ENCODE data around the gene SIGLEC11.

Gene SIGLEC11

GRCh38 chr19:49924004-49924880 is 36.7 kb downstream of the SIGLEC11 start:
- TF ChIP-seq, protein P1, sequence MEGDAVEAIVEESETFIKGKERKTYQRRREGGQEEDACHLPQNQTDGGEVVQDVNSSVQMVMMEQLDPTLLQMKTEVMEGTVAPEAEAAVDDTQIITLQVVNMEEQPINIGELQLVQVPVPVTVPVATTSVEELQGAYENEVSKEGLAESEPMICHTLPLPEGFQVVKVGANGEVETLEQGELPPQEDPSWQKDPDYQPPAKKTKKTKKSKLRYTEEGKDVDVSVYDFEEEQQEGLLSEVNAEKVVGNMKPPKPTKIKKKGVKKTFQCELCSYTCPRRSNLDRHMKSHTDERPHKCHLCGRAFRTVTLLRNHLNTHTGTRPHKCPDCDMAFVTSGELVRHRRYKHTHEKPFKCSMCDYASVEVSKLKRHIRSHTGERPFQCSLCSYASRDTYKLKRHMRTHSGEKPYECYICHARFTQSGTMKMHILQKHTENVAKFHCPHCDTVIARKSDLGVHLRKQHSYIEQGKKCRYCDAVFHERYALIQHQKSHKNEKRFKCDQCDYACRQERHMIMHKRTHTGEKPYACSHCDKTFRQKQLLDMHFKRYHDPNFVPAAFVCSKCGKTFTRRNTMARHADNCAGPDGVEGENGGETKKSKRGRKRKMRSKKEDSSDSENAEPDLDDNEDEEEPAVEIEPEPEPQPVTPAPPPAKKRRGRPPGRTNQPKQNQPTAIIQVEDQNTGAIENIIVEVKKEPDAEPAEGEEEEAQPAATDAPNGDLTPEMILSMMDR (IDR thresholded peaks at IDR 0.05; ENCODE audit: low read depth, low read length) = no peak
- no peak overlapping the region for H3K4me3 ChIP-seq (ENCODE audit: low read depth, low read length)
- H3K27me3 ChIP-seq (ENCODE audit: insufficient read depth, low read depth, severe bottlenecking) = no peaks in the 10 kb centered on the region
- no peaks in the 10 kb centered on the region for H3K9me3 ChIP-seq (ENCODE audit: severe bottlenecking)
- peak overlapping the region; percentile 24; the same call in 1 of the 2 replicates for H3K27ac ChIP-seq
- no peak for DNase-seq
- peaks cover 100% of the 10 kb centered on the region for H3K36me3 ChIP-seq

- H3K36me3 ChIP-seq = peaks cover 98% of the 10 kb centered on the region
- H3K4me3 ChIP-seq (ENCODE audit: low read depth, low read length) = no peak overlapping the region
- no peak for DNase-seq
- no peak overlapping the region for H3K27ac ChIP-seq
- no peaks in the 10 kb centered on the region for H3K27me3 ChIP-seq (ENCODE audit: insufficient read depth, low read depth, severe bottlenecking)
- H3K9me3 ChIP-seq (ENCODE audit: severe bottlenecking) = no peaks in the 10 kb centered on the region
- TF ChIP-seq, protein P1 (IDR thresholded peaks at IDR 0.05; ENCODE audit: low read depth, low read length) = no peak
Measured at GRCh38 chr19:49923055-49924003, 37.6 kb downstream of the SIGLEC11 start.

GRCh38 chr19:49921871-49922795 is 38.8 kb downstream of the SIGLEC11 start:
- TF ChIP-seq, protein P1 (IDR thresholded peaks at IDR 0.05; ENCODE audit: low read depth, low read length) = no peak
- DNase-seq = no peak
- H3K36me3 ChIP-seq = peaks cover 96% of the 10 kb centered on the region
- no peaks in the 10 kb centered on the region for H3K9me3 ChIP-seq (ENCODE audit: severe bottlenecking)
- H3K4me3 ChIP-seq (ENCODE audit: low read depth, low read length) = no peak overlapping the region
- no peaks in the 10 kb centered on the region for H3K27me3 ChIP-seq (ENCODE audit: insufficient read depth, low read depth, severe bottlenecking)
- H3K27ac ChIP-seq = no peak overlapping the region

- TF ChIP-seq, protein P1 (IDR thresholded peaks at IDR 0.05; ENCODE audit: low read depth, low read length) = no peak
- Histone ChIP-seq H3K27me3 (ENCODE audit: insufficient read depth, low read depth, severe bottlenecking) (no peaks in the 10 kb centered on the region), H3K36me3 (peaks cover 95% of the 10 kb centered on the region), H3K4me3 (ENCODE audit: low read depth, low read length) (no peak overlapping the region), H3K27ac (no peak overlapping the region), H3K9me3 (ENCODE audit: severe bottlenecking) (no peaks in the 10 kb centered on the region)
- no peak for DNase-seq
Measured at GRCh38 chr19:49920624-49921363, 40.2 kb downstream of the SIGLEC11 start.

DNA sequence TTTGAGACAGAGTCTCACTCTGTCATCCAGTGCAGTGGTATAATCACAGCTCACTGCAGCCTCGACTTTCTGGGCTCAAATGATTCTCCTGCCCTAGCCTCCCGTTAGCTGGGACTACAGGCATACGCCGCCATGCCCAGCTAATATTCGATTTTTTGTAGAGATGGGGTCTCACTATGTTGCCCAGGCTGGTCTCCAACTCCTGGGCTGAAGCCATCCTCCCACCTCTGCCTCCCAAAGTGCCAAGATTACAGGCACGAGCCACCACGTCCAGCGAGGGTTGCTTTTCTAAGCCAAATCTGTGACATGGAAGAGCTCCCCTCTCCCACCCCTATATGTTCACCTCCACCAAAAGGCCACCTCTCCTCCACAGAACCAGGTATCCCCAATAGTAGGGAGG is 42.9 kb downstream of the SIGLEC11 start:
- H3K36me3 ChIP-seq = peaks cover 93% of the 10 kb centered on the region
- TF ChIP-seq, protein P1 (IDR thresholded peaks at IDR 0.05; ENCODE audit: low read depth, low read length) = no peak
- H3K9me3 ChIP-seq (ENCODE audit: severe bottlenecking) = no peaks in the 10 kb centered on the region
- H3K27me3 ChIP-seq (ENCODE audit: insufficient read depth, low read depth, severe bottlenecking) = no peaks in the 10 kb centered on the region
- DNase-seq = no peak
- no peak overlapping the region for H3K4me3 ChIP-seq (ENCODE audit: low read depth, low read length)
- H3K27ac ChIP-seq = no peak overlapping the region
